HG02759 (cell line): ENCODE data around the gene AUTS2.

Experiments used
- ATAC-seq: cut with Tn5 transposase; IDR thresholded peaks from one replicate; pipeline ENCODE4 v1.9.1; 2021; ENCODE audit warnings: mild to moderate bottlenecking, moderate library complexity; ENCODE audit not compliant: unreplicated experiment

The AUTS2 gene

DNA sequence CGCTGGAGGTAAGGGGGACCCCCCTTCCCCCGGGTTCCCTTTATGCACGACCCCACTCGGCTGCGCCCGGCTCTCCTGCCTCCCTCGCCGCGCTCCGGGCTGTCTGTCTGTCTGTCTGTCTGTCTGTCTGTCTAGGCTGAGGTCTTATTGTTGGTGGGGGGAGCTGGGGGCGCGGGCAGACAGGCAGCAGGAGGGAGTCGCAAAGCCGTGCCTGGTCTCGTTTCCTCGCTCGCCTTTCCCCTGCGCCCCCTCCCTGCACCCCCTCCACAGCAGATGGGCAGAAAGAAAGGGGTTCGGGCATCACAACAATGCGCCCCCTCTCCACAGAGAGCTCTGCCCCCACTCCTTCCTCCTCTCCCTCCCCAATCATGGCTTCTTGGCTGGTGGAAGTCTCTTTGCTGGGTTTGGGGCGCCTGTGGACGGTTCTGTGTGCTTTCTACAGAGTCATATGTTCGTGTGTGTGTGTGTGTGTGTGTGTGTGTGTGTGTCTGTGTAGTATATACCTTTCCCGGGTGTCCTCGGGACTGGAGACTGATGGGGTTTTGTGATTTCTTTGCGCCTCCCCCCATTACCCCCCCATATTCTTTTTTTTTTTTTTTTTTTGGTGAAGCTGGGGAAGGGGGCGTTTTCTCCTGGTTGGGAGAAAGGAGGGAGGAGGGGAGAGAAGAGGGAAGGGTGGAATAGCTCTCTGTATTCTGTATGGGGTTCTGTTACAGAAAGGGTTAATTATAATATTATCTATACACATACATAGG is 1.9 kb downstream of the AUTS2 start:
- no peak for ATAC-seq

DNA sequence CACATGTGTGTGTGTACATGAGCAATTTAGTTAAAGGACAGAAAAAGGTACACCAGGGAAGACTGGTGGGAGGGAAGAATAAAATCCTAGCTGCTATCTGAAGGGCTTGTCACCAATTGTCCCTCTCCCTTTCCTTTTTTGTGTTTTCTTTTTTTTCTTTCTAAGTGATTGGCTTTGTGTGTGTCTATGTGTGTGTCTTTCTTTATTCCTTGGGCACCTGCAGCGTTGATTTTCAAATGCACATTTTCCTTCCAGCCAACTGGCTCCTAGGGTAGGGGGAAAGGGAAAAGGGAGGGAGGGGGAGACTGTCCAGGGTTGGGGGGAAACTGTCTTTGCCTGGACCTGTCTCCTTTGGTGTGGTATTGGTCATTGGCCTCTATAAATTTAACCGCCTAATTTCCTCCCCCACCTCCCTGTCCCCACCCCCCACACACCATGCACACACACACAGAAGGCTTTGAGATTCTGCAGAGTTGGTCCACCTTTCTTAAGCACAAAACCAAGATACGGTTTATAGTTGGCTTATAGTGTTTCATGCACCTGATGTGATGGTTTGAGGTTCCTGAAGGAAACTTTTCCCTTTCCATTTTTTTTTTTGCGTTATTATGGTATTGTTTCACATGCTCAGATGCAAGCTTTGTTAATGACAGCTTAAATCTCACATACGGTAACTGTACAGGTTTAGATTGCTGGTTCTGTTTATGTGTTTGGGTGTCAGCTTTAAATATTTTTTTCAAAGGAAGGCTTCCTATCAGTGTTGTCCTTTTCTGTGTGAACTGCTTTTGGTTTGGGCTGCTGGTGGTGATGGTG is 2.6 kb downstream of the AUTS2 start:
- no peak for ATAC-seq

DNA sequence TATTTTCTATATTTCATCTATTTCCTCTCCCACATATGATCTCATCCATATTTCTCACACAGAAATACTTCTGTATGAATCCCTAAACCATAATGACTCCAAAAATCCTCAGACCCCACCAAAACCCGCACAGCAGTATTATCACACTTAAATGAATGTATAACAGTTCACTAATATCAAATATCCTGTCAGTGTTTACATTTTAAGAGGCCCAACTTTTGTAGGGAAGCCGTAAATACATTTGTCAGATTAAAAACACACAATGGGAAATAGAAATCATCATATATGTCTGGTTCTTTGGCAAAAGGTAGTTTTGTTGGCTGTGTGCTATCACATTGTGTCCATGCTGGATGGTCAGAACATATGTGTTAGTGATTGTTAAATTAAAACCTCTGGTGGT is 4.2 kb downstream of the AUTS2 start:
- no peak for ATAC-seq

DNA sequence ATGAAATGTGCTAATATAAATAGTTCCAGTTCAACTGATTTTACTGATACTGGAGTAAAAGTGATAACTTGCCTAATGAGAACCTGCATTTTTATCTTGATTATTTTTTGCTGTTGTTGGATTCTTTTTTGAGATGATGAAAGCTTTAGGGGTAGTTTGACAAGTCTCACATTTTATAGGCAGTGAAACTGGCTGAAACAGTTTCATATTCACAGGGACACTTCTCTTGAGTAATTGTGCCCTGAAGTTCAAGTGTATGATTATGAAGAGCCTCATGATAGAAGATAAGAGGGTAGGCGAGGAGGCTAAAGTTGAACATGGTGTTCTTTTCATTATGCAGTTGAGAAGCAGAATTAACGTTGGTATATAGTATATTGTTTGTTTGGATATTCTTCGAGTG is 5.1 kb downstream of the AUTS2 start:
- ATAC-seq: no peak

DNA sequence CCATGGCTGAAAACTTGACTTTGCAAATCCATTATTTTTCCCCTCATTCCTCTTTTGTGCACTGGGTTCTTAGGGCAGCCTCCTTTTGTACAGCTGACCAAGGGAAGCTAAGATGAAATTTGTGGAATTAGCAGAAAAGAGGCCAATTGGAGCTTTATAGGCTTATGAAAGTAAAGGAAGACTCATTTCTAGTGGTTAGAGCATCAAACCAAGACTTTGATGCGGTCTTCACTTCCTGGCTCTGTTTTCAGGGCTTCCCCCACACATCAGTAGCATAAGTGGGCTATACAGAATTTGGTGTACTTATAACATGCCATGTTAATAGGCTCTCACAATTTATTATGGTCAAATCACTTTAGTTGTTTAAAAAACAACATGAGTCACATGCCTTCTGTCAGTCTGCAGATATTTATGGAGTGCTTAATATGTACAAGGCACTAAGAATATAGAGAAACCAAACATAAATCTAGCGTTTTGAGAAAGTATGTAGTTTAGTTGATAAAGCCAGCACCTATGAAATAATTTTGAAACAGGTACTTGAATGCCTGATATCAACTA is 5.7 kb downstream of the AUTS2 start:
- peak; percentile 75 for ATAC-seq

DNA sequence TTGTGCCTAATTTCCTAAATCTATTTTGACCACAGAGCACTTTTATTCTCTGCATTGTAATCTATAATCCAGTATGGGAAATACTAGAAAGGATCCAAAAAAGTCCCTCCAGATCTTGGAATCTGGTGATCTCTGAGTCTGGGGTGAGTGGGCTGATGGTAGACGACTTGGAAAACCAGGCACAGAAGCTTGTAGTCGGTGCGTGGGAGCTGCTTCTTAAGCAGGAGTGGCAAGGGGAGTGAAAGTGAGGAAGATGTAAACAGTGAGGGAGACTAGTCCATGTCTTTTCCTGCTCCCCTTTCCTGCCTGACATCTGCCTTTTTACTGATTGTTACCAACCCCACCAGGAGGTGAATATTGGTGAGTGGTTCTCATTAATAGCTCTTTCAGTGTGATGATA is 6.8 kb downstream of the AUTS2 start:
- ATAC-seq: no peak

DNA sequence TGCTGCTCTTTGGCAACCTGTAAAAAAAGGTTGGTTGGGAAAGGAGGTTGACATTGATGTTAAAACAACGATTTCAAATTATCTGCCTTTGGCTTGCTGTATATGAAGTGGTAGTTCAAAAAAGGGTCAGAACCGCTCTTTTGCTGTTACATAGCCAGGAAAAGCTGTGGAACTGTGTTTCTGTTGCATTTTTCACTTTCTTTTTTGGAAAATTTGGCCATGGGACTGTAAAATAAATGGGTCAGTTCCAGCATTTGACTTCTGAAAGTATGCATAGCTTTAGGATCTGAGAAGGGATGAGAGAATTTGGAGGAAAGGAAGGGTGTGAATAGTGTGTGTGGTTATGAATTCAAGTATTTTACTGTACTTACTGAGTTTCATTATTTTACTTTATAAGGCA is 7.3 kb downstream of the AUTS2 start:
- ATAC-seq: no peak

DNA sequence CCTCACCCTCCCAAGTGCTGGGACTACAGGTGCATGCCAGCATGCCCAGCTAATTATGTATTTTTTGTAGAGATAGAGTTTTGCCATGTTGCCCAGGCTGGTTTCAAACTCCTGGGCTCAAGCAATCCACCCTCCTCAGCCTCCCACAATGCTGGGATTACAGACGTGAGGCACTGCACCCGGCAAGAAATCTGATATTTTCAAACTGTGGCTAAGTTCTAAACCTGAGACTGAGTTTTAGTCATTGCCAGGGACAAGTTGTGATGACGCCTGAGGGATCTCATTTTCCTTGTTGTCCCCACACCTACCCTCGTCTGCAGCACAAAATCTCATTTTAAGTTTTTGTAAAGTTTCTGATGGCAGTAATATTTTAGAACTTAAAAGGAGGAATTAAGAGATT is 9.8 kb downstream of the AUTS2 start:
- no peak for ATAC-seq

DNA sequence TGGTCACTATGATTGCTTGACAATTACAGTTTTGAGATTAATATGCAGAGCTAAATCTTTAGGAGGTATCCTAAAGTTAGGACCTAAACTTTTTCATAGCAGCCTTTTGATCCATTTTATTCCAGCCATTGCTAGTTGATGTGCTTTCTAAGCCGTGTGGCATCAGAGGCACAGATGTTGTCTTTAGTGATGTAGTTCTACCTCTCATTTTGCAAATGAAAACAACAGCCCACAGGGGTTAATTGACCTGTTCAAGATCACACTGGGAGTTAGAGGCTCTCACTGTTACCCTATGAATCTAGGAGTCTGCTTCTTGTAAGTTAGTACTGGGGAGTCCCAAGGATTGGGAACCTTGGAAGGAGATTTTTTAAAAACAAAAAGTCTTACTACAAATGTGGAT is 10.6 kb downstream of the AUTS2 start:
- no peak for ATAC-seq

DNA sequence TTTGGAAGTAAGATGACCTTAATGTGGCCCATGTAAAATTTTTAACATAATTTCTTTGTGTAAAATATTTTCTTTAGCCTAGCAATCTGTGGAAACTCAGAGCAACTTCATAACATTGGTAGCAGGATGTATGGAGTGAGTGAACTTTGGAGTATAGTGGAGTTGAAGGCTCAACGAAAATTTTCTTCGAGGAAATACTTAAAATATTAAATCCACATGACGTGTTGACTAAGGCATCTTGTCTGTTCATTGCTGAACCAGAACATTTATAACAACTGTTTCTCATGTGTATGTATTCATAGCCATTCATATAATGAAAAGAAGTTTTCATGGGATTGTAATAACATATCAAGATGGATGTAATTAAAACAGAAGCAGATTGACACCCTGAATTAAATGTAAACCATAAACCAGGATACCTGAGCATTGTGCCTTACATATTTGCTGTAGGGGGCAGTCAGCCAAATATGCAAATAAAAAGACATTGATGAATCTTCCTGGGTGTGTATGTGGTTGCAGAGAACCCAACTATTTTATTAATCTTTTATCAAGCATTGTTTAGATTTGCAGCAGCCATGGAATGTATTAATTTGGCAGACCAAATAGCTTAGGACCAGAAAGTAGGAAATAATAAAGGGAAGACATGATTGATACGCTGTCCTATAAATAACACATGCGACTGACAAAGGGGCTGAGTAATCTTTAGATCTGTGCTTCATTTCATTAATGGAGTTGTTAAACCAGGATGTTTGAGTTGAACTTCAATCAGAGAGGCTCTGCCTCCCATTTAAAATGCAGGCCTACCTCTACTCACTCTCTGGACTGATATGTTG is 11.5 kb downstream of the AUTS2 start:
- ATAC-seq: no peak

DNA sequence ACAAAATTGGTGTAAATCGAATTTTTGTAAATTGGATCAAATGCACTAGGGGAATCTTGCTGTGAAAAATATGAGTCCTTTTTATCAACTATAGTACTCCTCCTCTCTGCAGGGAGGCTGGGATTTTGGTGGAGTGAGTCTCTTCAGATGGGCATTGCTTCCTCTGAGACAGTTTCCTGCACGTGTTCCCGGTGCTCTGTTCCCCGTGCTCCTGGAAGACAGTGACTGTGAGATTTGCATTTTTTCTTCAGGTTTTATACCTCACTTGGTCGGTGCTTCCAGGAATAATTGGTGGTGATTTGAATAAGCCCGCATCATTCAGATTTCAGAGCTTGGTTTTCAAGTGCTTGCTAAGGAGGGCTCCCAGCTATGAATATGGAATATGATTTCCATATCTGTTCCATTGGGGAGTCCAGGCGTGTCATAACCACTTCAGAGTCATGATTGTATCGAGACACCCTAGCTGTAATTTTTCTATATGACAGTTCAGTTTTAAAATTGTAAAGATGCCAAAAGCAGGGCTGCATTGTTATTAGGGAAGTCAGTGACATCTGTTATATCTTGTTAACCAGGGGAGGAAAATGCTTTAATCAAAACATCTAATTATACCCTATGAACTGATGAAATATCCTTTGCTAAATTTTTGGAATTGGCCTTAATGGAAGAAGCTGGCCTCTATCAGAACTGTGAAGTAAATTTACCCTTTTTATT is 12.3 kb downstream of the AUTS2 start:
- no peak for ATAC-seq

DNA sequence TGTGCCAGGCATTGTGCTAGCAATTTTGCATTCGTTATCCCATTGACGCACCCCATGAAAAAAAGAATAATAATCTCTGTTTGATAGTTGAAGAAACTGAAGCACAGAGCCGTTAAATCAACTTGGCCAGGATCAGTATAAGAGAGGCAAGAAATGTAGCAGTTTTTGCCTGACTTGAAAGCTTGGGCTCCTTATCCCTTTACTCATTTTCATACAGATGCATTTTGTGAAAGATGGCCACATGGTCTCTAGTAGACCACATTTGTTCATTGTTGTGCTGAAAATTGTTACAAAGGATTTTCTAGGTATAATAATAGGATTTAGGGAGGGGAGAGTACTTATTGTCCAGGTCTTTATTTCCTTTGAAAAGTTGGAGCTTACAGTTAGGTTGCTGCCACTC is 14.7 kb downstream of the AUTS2 start:
- no peak for ATAC-seq

DNA sequence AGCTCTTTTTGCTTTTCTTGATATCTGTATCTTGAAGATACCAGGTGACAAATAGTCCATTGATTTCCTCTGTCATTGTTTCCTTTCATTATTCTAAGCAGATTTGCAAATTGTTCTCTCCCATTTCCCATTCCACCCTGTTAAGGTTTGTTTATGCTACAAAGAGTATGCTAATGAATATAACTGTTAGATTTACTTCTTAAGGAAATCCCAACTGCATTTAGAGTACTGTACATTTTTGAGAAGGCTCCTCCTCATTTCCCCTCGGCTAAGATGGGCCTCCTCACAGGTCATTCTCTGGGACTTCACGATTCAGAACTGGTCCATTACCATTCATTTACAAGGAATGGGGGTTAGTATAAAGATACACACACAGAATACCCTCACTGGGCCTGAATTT is 15.6 kb downstream of the AUTS2 start:
- no peak for ATAC-seq

DNA sequence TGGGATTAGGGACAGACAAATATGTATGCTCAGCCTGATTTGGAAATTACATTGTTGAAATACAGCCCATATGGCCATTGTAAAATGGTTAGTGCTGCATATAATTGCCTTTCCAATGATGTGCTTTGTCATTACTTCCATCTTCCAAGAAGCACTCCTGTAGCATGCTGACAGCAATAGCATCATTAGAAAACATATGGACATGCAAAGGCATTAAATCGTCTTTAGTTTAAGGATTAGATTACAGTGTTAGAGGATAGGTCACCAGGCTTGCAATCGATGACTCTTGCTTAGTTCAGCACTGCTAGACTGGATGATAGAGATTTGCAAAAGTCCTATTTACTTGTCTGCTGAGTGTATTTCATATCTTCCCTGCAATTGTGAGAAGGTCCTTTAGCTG is 17.4 kb downstream of the AUTS2 start:
- ATAC-seq: no peak

DNA sequence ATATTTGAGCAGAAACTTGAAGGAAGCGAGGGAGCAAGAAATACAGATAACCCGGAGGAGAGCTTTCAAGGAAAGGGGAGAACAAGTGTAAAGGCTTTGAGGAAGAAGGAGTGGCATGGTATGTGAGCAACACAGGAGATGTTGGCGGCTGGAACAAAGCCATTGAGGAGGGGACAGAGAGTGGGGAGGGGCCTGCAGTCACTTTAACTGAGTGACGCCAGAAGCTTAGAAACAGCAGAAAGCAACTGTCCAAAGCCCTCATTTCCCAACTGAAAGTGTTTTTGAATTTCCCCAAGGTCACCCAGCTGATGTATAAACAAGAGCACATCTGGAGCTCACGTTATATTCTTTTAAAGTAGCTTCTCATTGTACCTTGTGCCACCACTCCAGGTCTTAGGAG is 19.1 kb downstream of the AUTS2 start:
- ATAC-seq: no peak

DNA sequence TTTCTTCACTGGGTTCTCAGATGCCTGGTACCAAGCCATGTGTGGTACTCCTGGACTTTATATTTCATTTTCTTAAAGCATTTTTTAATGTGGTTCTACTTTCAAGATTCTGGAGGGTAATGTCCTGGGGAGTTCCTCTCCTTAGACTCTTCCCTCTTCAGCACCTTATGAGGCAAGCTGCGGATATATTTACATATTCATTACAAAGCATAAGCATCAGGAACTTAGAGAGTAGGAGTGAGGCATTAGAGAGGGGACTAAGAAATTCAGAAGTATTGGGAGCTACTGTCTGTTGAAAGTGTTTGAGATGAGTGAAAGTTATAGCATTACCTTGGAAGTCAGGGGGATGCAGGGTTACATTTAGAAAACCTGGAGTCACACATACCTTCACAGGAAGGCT is 20.8 kb downstream of the AUTS2 start:
- no peak for ATAC-seq

DNA sequence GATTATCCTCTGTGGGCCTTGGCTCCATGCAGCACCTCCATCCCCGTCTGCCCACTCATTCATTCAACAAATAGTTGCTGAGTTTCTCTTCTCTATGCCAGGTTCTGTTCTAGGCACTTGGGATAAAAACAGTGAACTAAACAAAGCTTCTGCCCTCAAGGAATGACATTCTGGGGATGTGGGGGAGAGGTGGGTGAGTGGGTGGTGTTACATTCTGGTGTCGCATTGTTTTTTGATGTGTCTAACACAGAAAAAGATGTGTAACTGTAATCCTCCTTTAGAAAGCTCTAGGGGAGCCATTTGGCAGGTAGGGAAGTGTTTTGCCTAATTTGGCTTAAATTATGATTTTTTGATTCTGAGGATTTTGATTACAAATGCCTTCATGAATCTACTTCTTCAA is 21.4 kb downstream of the AUTS2 start:
- ATAC-seq: no peak

DNA sequence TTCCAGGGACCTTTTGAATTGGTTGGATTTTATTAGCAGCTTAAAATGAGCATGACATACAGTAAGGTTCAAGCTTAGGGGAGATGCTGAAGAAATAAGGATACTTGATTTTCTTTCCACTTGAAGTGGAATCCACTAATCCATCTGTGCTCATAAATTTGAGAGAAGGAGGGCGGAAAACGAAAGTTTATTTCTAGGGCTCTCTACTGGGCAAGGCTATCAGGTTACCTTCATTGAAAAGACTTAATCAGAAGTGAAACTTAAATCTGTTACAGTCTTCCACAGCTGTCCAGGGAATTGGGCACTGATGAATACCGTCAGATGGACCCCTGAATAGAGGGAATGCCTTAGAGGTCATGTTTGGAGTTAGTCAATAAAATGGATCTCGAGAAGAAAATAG is 21.8 kb downstream of the AUTS2 start:
- no peak for ATAC-seq

DNA sequence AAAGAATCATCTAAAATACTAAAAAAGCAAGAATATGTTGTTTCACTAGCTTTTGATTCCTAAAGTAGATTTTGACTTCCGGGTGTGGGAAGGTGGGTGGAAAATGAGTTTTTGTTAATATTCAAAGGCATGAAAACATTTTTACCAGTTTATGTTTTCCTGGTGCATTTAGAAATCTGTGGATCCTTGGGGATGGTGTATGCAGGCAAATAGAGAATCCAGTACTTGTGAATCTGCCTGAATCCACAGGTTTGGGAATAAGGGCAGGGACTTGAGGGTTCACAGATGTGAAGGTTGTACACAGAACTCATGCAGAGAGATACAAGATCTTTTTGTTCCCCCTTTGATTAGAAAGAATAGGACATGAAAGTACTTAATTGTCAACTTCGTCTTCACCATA is 22.4 kb downstream of the AUTS2 start:
- ATAC-seq: no peak

DNA sequence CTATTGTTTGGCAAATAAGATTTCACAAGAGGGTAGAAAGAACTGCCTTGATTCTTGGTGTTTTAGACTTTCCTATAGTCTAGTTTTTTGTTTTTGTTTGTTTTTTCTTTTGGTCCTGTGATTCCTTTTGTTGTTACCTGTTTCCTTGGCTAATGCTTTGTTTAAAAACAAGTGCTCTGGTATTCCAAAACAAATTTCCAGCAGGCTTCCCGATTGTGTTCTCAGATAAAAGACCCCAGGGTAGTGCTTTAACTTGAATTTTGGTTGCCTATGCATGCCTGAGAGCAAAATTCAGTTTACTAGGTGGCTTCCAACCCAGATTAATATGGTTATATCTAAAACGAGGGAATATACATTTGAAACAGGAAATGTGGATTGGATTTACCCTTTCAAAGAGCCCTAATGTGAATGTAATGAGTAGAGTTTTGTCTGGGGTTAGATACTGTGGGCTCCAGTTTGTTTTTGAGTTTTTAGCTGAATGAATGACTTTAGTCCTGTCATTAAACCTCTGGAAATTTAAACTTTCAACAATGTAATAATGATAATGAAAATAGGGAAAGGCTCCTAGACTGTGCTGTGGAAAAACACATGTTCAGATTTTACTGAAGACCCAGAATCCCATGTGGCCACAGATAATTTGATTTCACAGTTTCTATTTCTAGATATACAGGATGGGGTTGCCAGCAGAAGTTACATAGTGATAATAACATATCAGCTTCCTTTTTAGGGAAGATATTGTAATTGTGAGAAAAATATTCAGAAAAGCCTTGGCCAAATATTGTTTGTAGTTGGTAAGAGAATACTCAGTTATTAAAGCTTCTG is 23.9 kb downstream of the AUTS2 start:
- no peak for ATAC-seq
